ENCODE data around the gene TMEM225. TPM values are rescaled to one million over a fixed set of nuclear protein-coding genes. Genes with fewer than 3 reads are reported as not detected.

TMEM225 gene
- total RNA-seq, 1 donor from 2014 or later: not detected

Other genes starting within 250 kb of the TMEM225 start
- 48.9 TPM for gene SCN3B, start 231.0 kb downstream of the TMEM225 start, total RNA-seq
- gene ZNF202, start 144.0 kb downstream of the TMEM225 start, total RNA-seq: 14.7 TPM
- not detected for gene OR6X1, start 131.2 kb downstream of the TMEM225 start, total RNA-seq
- gene OR6M1, start 79.3 kb downstream of the TMEM225 start, total RNA-seq: not detected
- not detected for gene OR8D4, start 16.5 kb upstream of the TMEM225 start, total RNA-seq
- under 0.01 TPM for gene OR4D5, start 53.9 kb upstream of the TMEM225 start, total RNA-seq
- gene OR6T1, start 58.2 kb upstream of the TMEM225 start, total RNA-seq: not detected
- not detected for gene OR10S1, start 92.1 kb upstream of the TMEM225 start, total RNA-seq
- not detected for gene OR10G6, start 109.5 kb upstream of the TMEM225 start, total RNA-seq
- gene OR10G4, start 127.3 kb upstream of the TMEM225 start, total RNA-seq: not detected
- gene OR10G9, start 137.3 kb upstream of the TMEM225 start, total RNA-seq: not detected
- not detected for gene OR10G8, start 141.1 kb upstream of the TMEM225 start, total RNA-seq
- not detected for gene OR10G7, start 155.7 kb upstream of the TMEM225 start, total RNA-seq
- gene VWA5A, start 229.8 kb upstream of the TMEM225 start, total RNA-seq: 11.0 TPM